ENCODE measurements around the gene FADS6. TPM values are rescaled to one million over a fixed set of nuclear protein-coding genes. Genes with fewer than 3 reads are reported as not detected.
A peak's percentile ranks its signal among the peaks of the same experiment; 100 is the strongest.

Gene FADS6
- total RNA-seq, 2 donors from 2014 or later: not detected

GRCh38 chr17:74875155-74875976 lies 18.1 kb downstream of the FADS6 start:
- no peak for DNase-seq (ENCODE audit: low spot score)
- H3K9me3 ChIP-seq: no peaks in the 10 kb centered on the region
- H3K27me3 ChIP-seq (replicated peaks; ENCODE audit: insufficient read depth): no peaks in the 10 kb centered on the region
- intact Hi-C loops (cut with DNase I): no loop called here
- H3K36me3 ChIP-seq: no peaks in the 10 kb centered on the region
- TF ChIP-seq CTCF (IDR thresholded peaks at IDR 0.05) (no peak), POLR2AphosphoS5 (IDR thresholded peaks at IDR 0.05) (no peak)
- H3K4me1 ChIP-seq (replicated peaks): no peaks in the 10 kb centered on the region
- H3K27ac ChIP-seq: no peak overlapping the region
- WGBS: 69% methylated on average over 5 of the region's 5 CpGs
- no peak overlapping the region for H3K4me3 ChIP-seq

GRCh38 chr17:74874615-74875037 lies 18.8 kb downstream of the FADS6 start:
- WGBS: 96% methylated on average over 5 of the region's 5 CpGs
- Histone ChIP-seq H3K9me3 (no peaks in the 10 kb centered on the region), H3K27me3 (replicated peaks; ENCODE audit: insufficient read depth) (no peaks in the 10 kb centered on the region), H3K4me3 (no peak overlapping the region), H3K36me3 (no peaks in the 10 kb centered on the region), H3K4me1 (replicated peaks) (no peaks in the 10 kb centered on the region), H3K27ac (no peak overlapping the region)
- DNase-seq (ENCODE audit: low spot score): no peak
- TF ChIP-seq POLR2AphosphoS5 (IDR thresholded peaks at IDR 0.05): no peak
- TF ChIP-seq CTCF (IDR thresholded peaks at IDR 0.05): no peak
- no peak for TF ChIP-seq POLR2A (IDR thresholded peaks at IDR 0.05)
- intact Hi-C loops (cut with DNase I): no loop called here

- intact Hi-C loops (cut with DNase I): no loop called here
- H3K9me3 ChIP-seq: no peaks in the 10 kb centered on the region
- peak overlapping the region; percentile 89 for H3K27ac ChIP-seq
- peak overlapping the region; percentile 40 to 57 for H3K4me3 ChIP-seq
- no peaks in the 10 kb centered on the region for H3K36me3 ChIP-seq
- H3K27me3 ChIP-seq (replicated peaks; ENCODE audit: insufficient read depth): no peaks in the 10 kb centered on the region
- WGBS: 61% methylated on average over 6 of the region's 6 CpGs
- no peak for DNase-seq (ENCODE audit: low spot score)
- TF ChIP-seq CTCF (IDR thresholded peaks at IDR 0.05) (no peak), POLR2A (IDR thresholded peaks at IDR 0.05) (no peak)
- H3K4me1 ChIP-seq (replicated peaks): no peaks in the 10 kb centered on the region
Observed at GRCh38 chr17:74873874-74874614, 19.4 kb downstream of the FADS6 start.

GRCh38 chr17:74873037-74873873 lies 20.2 kb downstream of the FADS6 start:
- intact Hi-C loops (cut with DNase I): no loop called here
- Histone ChIP-seq H3K27ac (peak overlapping the region; percentile 89), H3K4me3 (peak overlapping the region; percentile 40 to 57), H3K9me3 (no peaks in the 10 kb centered on the region), H3K4me1 (replicated peaks) (no peaks in the 10 kb centered on the region), H3K36me3 (no peaks in the 10 kb centered on the region), H3K27me3 (replicated peaks; ENCODE audit: insufficient read depth) (no peaks in the 10 kb centered on the region)
- 0% methylated on average over 47 of the region's 55 CpGs for WGBS
- peak; percentile 100 for DNase-seq (ENCODE audit: low spot score)
- TF ChIP-seq POLR2A (IDR thresholded peaks at IDR 0.05): peak; percentile 95
- peak in 1 of 4 experiments; percentile 15 for TF ChIP-seq CTCF (IDR thresholded peaks at IDR 0.05)
- peak; percentile 99 for TF ChIP-seq POLR2AphosphoS5 (IDR thresholded peaks at IDR 0.05)

Data from prostate gland (tissue), 2 donors.